Mammary epithelial cell (primary cell): ENCODE results near the gene FAM171A2.

Source experiments
- CTCF ChIP-seq, 2 donors: IDR thresholded peaks in 1 of 2; conservative IDR thresholded peaks in 1 of 2; 2 replicates each; pipeline ENCODE4 v1.5.1; 2011 to 2012; ENCODE audit warnings: inconsistent platforms in 2 of 2, low read length in 2 of 2, mild to moderate bottlenecking in 2 of 2, control low read depth in 1 of 2, low read depth in 1 of 2; ENCODE audit not compliant: insufficient read depth in 1 of 2; ENCODE audit errors: extremely low read depth in 1 of 2
- EZH2 ChIP-seq: IDR thresholded peaks from 2 replicates; pipeline ENCODE4 v1.6.1; 2012; ENCODE audit warnings: low read length, inconsistent platforms, borderline replicate concordance

GRCh38 chr17:44380767-44381166 is 17.1 kb upstream of the FAM171A2 start:
- TF ChIP-seq CTCF (conservative IDR thresholded peaks at IDR 0.05 in 1 of 2, IDR thresholded peaks at IDR 0.05 in 1 of 2; ENCODE audit: extremely low read depth in 1 of 2, insufficient read depth in 1 of 2, low read depth in 1 of 2, low read length in 2 of 2) (no peak), EZH2 (no peak)
